ENCODE results near the gene ZXDB. TPM values are rescaled to one million over a fixed set of nuclear protein-coding genes. Genes with fewer than 3 reads are reported as not detected.

Gene ZXDB
- total and polyA plus RNA-seq, 10 of the 15 experiments (the other 5 are each of a cell fraction or from before 2014, with no cell fraction given), result 0.47 to 8.1 (median 2.9) TPM

DNA sequence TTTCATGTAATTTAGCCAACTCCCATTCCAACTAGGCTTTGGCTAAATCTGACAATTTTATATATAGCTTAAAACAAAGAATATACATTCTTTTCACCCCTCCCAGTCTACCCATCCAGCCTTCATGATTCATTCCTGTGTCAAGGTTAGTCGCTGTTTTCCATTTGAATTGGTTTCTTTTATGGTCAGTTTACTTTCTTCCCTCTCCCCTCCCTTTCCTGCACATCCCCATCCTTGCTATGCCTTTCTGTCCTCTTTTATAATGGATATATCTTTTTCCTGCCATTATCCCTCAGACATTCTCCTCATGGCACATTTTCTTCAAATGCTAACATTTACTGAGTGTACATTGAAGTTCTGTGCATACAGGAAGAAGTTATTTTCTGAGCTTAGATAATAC lies 4.7 kb downstream of the ZXDB start:
- in situ Hi-C loops (cut with MboI), result loop anchor here (25.0 kb wide), 1 partner anchor 784 kb away; no protein-coding TSS in a partner anchor
- peaks cover 11% of the 10 kb centered on the region for H3K79me2 ChIP-seq (ENCODE audit: control insufficient read depth, insufficient read depth, low read length)

More for the DNA sequence above, 4.7 kb downstream of the ZXDB start:
- Histone ChIP-seq H3K4me2 (ENCODE audit: control insufficient read depth, insufficient read depth) (0 out of 2 replicates have a peak overlapping the region, but pooled peaks have one; percentile 2), H3K36me3 (ENCODE audit: control insufficient read depth in 2 of 2, insufficient read depth in 2 of 2, low read length in 1 of 2) (no peaks in the 10 kb centered on the region), H3K4me1 (ENCODE audit: control insufficient read depth, insufficient read depth, low read length) (no peaks in the 10 kb centered on the region), H3K27ac (ENCODE audit: control insufficient read depth, insufficient read depth) (no peak overlapping the region), H3K9me3 (replicated peaks; ENCODE audit: control insufficient read depth, insufficient read depth, low read length) (no peaks in the 10 kb centered on the region), H3K9ac (ENCODE audit: control insufficient read depth, insufficient read depth, low read length) (no peak overlapping the region), H3K4me3 (no peak overlapping the region), H3K27me3 (replicated peaks in 1 of 2; ENCODE audit: control insufficient read depth in 2 of 2, insufficient read depth in 2 of 2, low read length in 1 of 2) (no peaks in the 10 kb centered on the region), H2AFZ (ENCODE audit: control insufficient read depth, low read depth, low read length) (no peak overlapping the region), H4K20me1 (ENCODE audit: control insufficient read depth, insufficient read depth) (no peaks in the 10 kb centered on the region)
- DNase-seq (ENCODE audit: low read depth, low spot score) (no peak), ATAC-seq (no peak), FAIRE-seq (no peak)
- BruUV-seq (replicated peaks), result no TSS peak
- POLR2A ChIA-PET, result no interaction called here
- TF ChIP-seq ZNF207 (IDR thresholded peaks at IDR 0.05; ENCODE audit: borderline replicate concordance) (no peak), RELA (IDR thresholded peaks at IDR 0.05; ENCODE audit: borderline replicate concordance, partially characterized antibody) (no peak), SUZ12 (IDR thresholded peaks at IDR 0.05; ENCODE audit: unreplicated experiment) (no peak)
- TF ChIP-seq, protein P1, sequence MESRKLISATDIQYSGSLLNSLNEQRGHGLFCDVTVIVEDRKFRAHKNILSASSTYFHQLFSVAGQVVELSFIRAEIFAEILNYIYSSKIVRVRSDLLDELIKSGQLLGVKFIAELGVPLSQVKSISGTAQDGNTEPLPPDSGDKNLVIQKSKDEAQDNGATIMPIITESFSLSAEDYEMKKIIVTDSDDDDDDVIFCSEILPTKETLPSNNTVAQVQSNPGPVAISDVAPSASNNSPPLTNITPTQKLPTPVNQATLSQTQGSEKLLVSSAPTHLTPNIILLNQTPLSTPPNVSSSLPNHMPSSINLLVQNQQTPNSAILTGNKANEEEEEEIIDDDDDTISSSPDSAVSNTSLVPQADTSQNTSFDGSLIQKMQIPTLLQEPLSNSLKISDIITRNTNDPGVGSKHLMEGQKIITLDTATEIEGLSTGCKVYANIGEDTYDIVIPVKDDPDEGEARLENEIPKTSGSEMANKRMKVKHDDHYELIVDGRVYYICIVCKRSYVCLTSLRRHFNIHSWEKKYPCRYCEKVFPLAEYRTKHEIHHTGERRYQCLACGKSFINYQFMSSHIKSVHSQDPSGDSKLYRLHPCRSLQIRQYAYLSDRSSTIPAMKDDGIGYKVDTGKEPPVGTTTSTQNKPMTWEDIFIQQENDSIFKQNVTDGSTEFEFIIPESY (IDR thresholded peaks at IDR 0.05), result no peak
- TF ChIP-seq, protein P2, sequence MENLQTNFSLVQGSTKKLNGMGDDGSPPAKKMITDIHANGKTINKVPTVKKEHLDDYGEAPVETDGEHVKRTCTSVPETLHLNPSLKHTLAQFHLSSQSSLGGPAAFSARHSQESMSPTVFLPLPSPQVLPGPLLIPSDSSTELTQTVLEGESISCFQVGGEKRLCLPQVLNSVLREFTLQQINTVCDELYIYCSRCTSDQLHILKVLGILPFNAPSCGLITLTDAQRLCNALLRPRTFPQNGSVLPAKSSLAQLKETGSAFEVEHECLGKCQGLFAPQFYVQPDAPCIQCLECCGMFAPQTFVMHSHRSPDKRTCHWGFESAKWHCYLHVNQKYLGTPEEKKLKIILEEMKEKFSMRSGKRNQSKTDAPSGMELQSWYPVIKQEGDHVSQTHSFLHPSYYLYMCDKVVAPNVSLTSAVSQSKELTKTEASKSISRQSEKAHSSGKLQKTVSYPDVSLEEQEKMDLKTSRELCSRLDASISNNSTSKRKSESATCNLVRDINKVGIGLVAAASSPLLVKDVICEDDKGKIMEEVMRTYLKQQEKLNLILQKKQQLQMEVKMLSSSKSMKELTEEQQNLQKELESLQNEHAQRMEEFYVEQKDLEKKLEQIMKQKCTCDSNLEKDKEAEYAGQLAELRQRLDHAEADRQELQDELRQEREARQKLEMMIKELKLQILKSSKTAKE (IDR thresholded peaks at IDR 0.05; ENCODE audit: low read depth, poor library complexity, severe bottlenecking), result no peak
- intact Hi-C loops (cut with micrococcal nuclease; ENCODE audit: unreplicated experiment), result loop anchor here (10.0 kb wide), 4 partner anchors 218 to 862 kb away; partner anchors contain the start of gene SPIN3
- WGBS (ENCODE audit: insufficient coverage, insufficient replicate concordance, low lambda C conversion rate, missing lambda C conversion rate), result 36% methylated on average over 1 of the region's 1 CpG
- SMC1A ChIA-PET (ENCODE audit: uncharacterized antibody, unreplicated experiment), result interaction anchor here (0.8 kb wide), 1 partner anchor 311 kb away, joined by 3 read pairs; no protein-coding TSS in a partner anchor
- RAD21 ChIA-PET (ENCODE audit: unreplicated experiment), result no interaction called here
- CTCF ChIA-PET, result no interaction called here
